Esophagus muscularis mucosa (tissue), 4 donors: ENCODE data around the gene HOXC12. TPM values are rescaled to one million over a fixed set of nuclear protein-coding genes. Genes with fewer than 3 reads are reported as not detected.

ENCODE experiments used
- DNase-seq: peaks from one replicate; pipeline ENCODE4 v3.0.0-alpha.2; 2017; ENCODE audit errors: extremely low spot score
- H3K27ac ChIP-seq, 4 donors: fragments of 200-600 bp; sonication (generic); replicated peaks in 1 of 4; 1 replicate in 3 of 4; 2 replicates in 1 of 4; pipeline ENCODE4 v1.5.1; 2016 to 2019; ENCODE audit warnings: mild to moderate bottlenecking in 1 of 4
- H3K27me3 ChIP-seq, 4 donors: fragments of 200-600 bp; sonication (generic); one replicate each; pipeline versions ENCODE4 v1.5.1 to v1.6.0; 2016 to 2019
- H3K36me3 ChIP-seq, 4 donors: fragments of 200-600 bp; sonication (generic); one replicate each; pipeline ENCODE4 v1.5.1; 2016 to 2019
- H3K4me1 ChIP-seq, 4 donors: fragments of 200-600 bp; sonication (generic); one replicate each; pipeline ENCODE4 v1.5.1; 2016 to 2019
- H3K4me3 ChIP-seq, 4 donors: fragments of 200-600 bp; sonication (generic); 1 replicate in 2 of 4; 2 replicates in 2 of 4; pipeline ENCODE4 v1.5.1; 2016 to 2019; ENCODE audit warnings: mild to moderate bottlenecking in 4 of 4, moderate library complexity in 1 of 4
- H3K9me3 ChIP-seq, 4 donors: fragments of 200-600 bp; sonication (generic); 1 replicate in 3 of 4; 2 replicates in 1 of 4; pipeline ENCODE4 v1.5.1; 2016 to 2019
- EP300 ChIP-seq: sonication (generic); formaldehyde crosslinking; IDR thresholded peaks from one replicate; pipeline ENCODE4 v1.6.1; 2017; ENCODE audit warnings: antibody characterized with exemption
- POLR2A ChIP-seq: fragments of 450-650 bp; IDR thresholded peaks from one replicate; pipeline ENCODE4 v1.6.1; 2017; ENCODE audit warnings: antibody characterized with exemption, moderate library complexity, mild to moderate bottlenecking, low read depth
- POLR2AphosphoS5 ChIP-seq, 2 donors: sonication (generic); formaldehyde crosslinking; IDR thresholded peaks; one replicate each; pipeline ENCODE4 v1.6.1; 2017; ENCODE audit warnings: antibody characterized with exemption in 2 of 2
- WGBS: methylation state at CpG from one replicate; pipeline ENCODE4 v1.1.5; 2018; 5-methylcytosine and 5-hydroxymethylcytosine counted together
- intact Hi-C: fragments of 100-400 bp; cut with DNase I; formaldehyde crosslinking; loops from one replicate; pipeline ENCODE4 v1.15.1; 2023
- total RNA-seq, 4 donors: library from RNA; depleted of rRNA; stranded (reverse); fragments of >200 nt; gene quantifications; one replicate each; pipeline versions ENCODE4 v1.1.0 to v1.2.1, GENCODE V29; 2016
- TF ChIP-seq, protein P1 (sequence below), 3 experiments: fragments of 200-600 bp in 2 of 3; fragments of 450-650 bp in 1 of 3; sonication (generic) in 2 of 3; IDR thresholded peaks; one replicate each; pipeline ENCODE4 v1.5.1; 2017 to 2019; ENCODE audit warnings: antibody characterized with exemption in 3 of 3, mild to moderate bottlenecking in 2 of 3, moderate library complexity in 1 of 3

The HOXC12 gene
- total RNA-seq, 4 donors from 2014 or later = not detected

DNA sequence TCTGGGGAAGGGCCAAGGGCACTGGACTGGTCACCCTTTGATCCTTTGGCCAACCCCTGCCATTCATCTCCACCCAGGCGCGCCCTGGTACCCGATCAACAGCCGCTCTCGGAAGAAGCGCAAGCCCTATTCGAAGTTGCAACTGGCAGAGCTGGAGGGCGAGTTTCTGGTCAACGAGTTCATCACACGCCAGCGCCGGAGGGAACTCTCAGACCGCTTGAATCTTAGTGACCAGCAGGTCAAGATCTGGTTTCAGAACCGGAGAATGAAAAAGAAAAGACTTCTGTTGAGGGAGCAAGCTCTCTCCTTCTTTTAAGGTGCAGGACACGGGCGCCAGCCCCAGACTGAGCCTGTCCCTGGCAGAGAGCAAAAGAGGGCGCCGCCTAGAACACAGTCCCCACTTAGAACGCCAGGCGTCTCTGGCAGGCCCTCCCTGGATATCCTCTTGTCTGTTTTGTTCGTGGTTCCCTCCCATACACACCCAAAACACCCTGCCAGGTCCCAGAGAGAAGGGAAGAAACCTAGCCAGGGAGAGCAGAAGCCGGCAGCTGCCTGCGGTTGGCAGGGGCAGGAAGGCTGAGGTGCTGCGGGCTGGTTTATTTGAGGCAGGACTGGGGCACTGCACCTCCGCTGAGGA lies 1.7 kb downstream of the HOXC12 start:
- Histone ChIP-seq H3K27ac (no peak overlapping the region), H3K27me3 (peaks cover 10 to 100% (median 98%) of the 10 kb centered on the region in 4 donors), H3K9me3 (no peaks in the 10 kb centered on the region), H3K36me3 (no peaks in the 10 kb centered on the region), H3K4me3 (no peak overlapping the region), H3K4me1 (peaks cover 9 to 48% (median 34%) of the 10 kb centered on the region in 4 donors)
- intact Hi-C loops = no loop called here
- no peak for TF ChIP-seq POLR2A
- TF ChIP-seq POLR2AphosphoS5 (IDR thresholded peaks at IDR 0.05) = no peak
- no peak for TF ChIP-seq EP300
- TF ChIP-seq, protein P1, sequence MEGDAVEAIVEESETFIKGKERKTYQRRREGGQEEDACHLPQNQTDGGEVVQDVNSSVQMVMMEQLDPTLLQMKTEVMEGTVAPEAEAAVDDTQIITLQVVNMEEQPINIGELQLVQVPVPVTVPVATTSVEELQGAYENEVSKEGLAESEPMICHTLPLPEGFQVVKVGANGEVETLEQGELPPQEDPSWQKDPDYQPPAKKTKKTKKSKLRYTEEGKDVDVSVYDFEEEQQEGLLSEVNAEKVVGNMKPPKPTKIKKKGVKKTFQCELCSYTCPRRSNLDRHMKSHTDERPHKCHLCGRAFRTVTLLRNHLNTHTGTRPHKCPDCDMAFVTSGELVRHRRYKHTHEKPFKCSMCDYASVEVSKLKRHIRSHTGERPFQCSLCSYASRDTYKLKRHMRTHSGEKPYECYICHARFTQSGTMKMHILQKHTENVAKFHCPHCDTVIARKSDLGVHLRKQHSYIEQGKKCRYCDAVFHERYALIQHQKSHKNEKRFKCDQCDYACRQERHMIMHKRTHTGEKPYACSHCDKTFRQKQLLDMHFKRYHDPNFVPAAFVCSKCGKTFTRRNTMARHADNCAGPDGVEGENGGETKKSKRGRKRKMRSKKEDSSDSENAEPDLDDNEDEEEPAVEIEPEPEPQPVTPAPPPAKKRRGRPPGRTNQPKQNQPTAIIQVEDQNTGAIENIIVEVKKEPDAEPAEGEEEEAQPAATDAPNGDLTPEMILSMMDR (IDR thresholded peaks at IDR 0.05) = no peak
- DNase-seq = no peak
- WGBS = 13% methylated on average over 23 of the region's 25 CpGs

DNA sequence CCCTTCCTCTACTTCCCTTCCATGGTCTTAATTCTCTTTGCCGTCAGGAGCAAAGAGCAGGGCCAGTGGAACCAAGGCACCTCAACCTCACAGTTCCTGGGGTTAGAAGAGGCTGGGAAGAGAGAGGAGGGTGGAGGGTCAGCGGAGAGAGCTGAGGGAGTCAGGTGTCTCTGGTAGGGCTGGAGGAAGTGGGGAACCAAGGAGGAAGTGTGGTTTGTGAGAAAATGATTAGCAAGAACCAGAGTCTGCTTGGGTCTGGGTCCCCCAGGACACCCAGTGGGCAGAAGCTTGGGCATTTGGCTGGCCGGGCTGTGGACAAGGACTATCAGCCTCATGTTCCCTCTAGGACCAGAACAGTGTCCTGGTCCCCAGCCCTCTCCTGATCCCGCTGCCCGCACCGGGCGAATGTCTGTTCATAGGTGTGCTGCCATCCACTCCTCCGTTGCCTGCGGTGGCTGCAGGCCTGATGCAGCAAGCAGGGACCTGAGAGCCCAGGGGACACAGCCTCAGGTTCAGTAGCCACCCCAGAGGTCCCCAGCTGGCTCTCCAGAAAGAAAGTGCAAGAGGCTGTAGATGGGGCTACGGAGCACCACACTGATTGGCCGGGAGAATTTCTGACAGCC lies 2.3 kb downstream of the HOXC12 start:
- Histone ChIP-seq H3K27ac (no peak overlapping the region), H3K36me3 (no peaks in the 10 kb centered on the region), H3K9me3 (no peaks in the 10 kb centered on the region), H3K4me1 (peaks cover 7 to 45% (median 31%) of the 10 kb centered on the region in 4 donors), H3K4me3 (no peak overlapping the region), H3K27me3 (peaks cover 10 to 100% (median 98%) of the 10 kb centered on the region in 4 donors)
- no peak for TF ChIP-seq POLR2AphosphoS5 (IDR thresholded peaks at IDR 0.05)
- TF ChIP-seq POLR2A = no peak
- TF ChIP-seq, protein P1 (IDR thresholded peaks at IDR 0.05) = no peak
- no peak for TF ChIP-seq EP300
- 12% methylated on average over 3 of the region's 11 CpGs for WGBS
- DNase-seq = no peak
- intact Hi-C loops = no loop called here

DNA sequence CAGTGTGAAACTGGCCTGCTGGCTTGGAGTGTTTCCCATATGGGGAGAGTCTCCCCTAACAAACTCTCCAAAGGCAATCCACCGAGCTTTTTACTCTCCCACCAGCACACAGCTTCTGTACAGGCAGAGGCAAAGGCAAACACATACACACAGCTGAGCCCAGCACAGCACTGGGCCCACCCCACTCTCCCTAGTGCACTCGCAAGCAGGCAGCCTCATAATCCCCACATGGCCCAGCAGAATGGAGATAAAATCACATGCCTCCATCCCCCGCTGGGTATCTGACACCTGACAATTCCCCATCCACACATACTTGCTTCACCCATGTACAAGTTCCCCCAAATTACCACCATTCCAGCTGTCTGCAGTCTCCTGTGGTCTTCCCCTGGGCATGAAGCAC lies 3.4 kb downstream of the HOXC12 start:
- H3K27ac ChIP-seq = no peak overlapping the region
- H3K4me1 ChIP-seq = peaks cover 5 to 38% (median 23%) of the 10 kb centered on the region in 4 donors
- no peak overlapping the region for H3K4me3 ChIP-seq
- no peak for TF ChIP-seq EP300
- TF ChIP-seq POLR2A = no peak
- TF ChIP-seq POLR2AphosphoS5 (IDR thresholded peaks at IDR 0.05) = no peak
- TF ChIP-seq, protein P1 (IDR thresholded peaks at IDR 0.05) = no peak
- no peak for DNase-seq
- peaks cover 11 to 100% (median 98%) of the 10 kb centered on the region in 4 donors for H3K27me3 ChIP-seq
- no peaks in the 10 kb centered on the region for H3K9me3 ChIP-seq
- no peaks in the 10 kb centered on the region for H3K36me3 ChIP-seq
- WGBS = 17% methylated on average over 3 of the region's 3 CpGs
- intact Hi-C loops = no loop called here

DNA sequence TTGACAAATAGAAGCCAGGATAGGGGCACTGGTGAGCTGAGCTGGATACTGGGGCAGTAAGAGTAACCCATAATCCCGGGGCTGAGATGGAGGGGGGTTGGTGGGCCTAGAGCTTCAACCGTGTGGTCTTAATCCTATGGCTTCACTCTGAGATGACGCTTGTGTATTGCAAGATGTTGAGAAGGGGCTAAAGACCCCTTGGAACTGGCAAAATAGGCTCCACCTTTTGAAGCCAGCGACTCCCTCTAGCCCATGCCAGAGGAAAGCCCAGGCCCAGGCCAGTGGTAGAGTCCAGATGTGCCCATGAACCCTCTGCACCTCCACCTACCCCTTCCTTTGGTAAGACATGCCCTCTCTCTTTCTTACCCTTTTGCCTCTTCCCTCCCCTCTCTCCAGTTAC lies 4.6 kb downstream of the HOXC12 start:
- no peak for DNase-seq
- Histone ChIP-seq H3K4me1 (peaks cover 4 to 43% (median 21%) of the 10 kb centered on the region in 4 donors), H3K36me3 (no peaks in the 10 kb centered on the region), H3K27ac (no peak overlapping the region), H3K4me3 (no peak overlapping the region), H3K9me3 (no peaks in the 10 kb centered on the region), H3K27me3 (peaks cover 19 to 100% (median 96%) of the 10 kb centered on the region in 4 donors)
- no peak for TF ChIP-seq EP300
- no peak for TF ChIP-seq POLR2A
- TF ChIP-seq POLR2AphosphoS5 (IDR thresholded peaks at IDR 0.05) = no peak
- TF ChIP-seq, protein P1 (IDR thresholded peaks at IDR 0.05) = no peak
- WGBS = 15% methylated on average over 4 of the region's 4 CpGs
- intact Hi-C loops = no loop called here
